Measurements from ENCODE around the gene ZNF248. TPM values are rescaled to one million over a fixed set of nuclear protein-coding genes. Genes with fewer than 3 reads are reported as not detected.

The ZNF248 gene
- total RNA-seq: 6.7 and 8.7 TPM in 2 replicates

GRCh38 chr10:37857287-37858211 lies at the start of gene ZNF248:
Gene ZNF248, minus strand, starts transcription at chr10:37857610. Its CDS starts 1,300 bp downstream, at chr10:37856310.

Other genes starting within 250 kb of the ZNF248 start
- gene ZNF25, start 119.0 kb upstream of the ZNF248 start, total RNA-seq: 15.2 and 16.4 TPM in 2 replicates
- gene ZNF33A, start 153.1 kb upstream of the ZNF248 start, total RNA-seq: 9.2 and 13.4 TPM in 2 replicates
- 9.9 and 10.7 TPM in 2 replicates for gene ZNF37A, start 236.7 kb upstream of the ZNF248 start, total RNA-seq